GM21723 (cell line): ENCODE results near the gene GIPC1.
"Not testable (repeated sequence)": the region's sequence is repeated elsewhere in the genome, so short reads cannot be mapped to it uniquely, and the experiment has no call there.

ENCODE experiments used
- ATAC-seq: cut with Tn5 transposase; IDR thresholded peaks from one replicate; pipeline ENCODE4 v1.9.1; 2021; ENCODE audit warnings: mild to moderate bottlenecking, moderate library complexity; ENCODE audit not compliant: unreplicated experiment

The GIPC1 gene

GRCh38 chr19:14517840-14518505, 22.0 kb upstream of the GIPC1 start, which contains the start of gene DNAJB1:
Gene DNAJB1, minus strand, starts transcription at chr19:14518397. Its CDS starts 48 bp downstream, at chr19:14518349.
- peak; percentile 57 for ATAC-seq

GRCh38 chr19:14517446-14517839, 21.5 kb upstream of the GIPC1 start:
- ATAC-seq = no peak

DNA sequence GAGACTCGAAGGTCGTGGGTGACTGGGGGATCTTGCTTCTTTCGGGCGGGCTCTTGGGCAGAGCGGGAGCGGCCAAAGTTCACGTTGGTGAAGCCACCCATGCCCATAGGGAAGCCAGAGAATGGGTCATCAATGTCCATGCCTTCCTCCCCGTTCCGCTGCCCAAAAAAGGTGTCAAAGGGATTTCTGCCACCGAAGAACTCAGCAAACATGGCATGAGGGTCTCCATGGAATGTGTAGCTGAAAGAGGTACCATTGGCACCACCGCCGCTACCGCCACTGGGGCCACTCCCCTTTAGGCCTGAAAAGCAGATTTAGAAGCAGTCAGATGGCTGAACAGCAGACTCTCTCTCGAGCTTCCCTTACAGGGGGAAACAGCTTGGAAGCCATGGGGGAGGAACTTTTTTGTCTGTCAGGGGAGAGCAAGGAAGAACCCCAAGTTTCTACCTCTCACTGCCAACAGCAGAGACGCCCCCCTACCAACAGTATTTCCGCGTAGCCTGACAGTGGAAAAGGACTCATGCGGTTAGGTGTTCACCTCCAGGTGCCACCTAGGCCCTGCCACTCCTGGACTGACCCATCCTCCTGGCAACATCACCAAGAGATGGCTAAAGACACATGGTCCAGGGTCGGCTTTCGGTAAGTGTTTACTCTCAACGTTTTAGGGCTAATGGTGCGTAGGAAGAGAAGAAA, 21.0 kb upstream of the GIPC1 start:
- no peak for ATAC-seq

DNA sequence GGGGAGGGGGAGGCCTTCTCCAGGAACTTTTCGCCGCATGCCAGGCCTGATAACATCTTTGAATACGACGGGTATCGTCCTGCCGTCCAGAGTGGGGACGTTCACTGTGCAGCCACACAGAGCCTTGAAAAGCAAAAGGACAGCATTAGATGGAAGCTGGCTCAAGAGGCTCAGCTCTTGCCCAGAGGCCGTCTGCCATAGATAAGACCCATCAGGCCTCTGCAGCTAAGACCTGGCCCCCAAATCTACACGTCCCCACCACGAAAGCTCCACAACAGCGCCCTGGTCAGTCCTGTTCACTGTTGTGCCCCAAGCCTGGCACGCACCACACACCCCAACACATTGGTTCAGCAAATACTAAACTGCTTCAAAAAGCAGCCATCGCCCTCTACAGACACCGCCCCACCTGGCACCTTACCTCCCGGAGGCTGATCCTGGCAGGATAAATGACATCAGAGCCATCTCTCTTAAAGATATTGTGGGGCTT, 20.2 kb upstream of the GIPC1 start:
- ATAC-seq = no peak

GRCh38 chr19:14515501-14516047, 19.6 kb upstream of the GIPC1 start:
- no peak for ATAC-seq

- no peak for ATAC-seq
Measured at GRCh38 chr19:14514215-14514863, 18.4 kb upstream of the GIPC1 start.

- no peak for ATAC-seq
Measured at GRCh38 chr19:14512406-14512961, 16.6 kb upstream of the GIPC1 start.

- ATAC-seq = no peak
Measured at GRCh38 chr19:14511229-14511593, 15.3 kb upstream of the GIPC1 start.

DNA sequence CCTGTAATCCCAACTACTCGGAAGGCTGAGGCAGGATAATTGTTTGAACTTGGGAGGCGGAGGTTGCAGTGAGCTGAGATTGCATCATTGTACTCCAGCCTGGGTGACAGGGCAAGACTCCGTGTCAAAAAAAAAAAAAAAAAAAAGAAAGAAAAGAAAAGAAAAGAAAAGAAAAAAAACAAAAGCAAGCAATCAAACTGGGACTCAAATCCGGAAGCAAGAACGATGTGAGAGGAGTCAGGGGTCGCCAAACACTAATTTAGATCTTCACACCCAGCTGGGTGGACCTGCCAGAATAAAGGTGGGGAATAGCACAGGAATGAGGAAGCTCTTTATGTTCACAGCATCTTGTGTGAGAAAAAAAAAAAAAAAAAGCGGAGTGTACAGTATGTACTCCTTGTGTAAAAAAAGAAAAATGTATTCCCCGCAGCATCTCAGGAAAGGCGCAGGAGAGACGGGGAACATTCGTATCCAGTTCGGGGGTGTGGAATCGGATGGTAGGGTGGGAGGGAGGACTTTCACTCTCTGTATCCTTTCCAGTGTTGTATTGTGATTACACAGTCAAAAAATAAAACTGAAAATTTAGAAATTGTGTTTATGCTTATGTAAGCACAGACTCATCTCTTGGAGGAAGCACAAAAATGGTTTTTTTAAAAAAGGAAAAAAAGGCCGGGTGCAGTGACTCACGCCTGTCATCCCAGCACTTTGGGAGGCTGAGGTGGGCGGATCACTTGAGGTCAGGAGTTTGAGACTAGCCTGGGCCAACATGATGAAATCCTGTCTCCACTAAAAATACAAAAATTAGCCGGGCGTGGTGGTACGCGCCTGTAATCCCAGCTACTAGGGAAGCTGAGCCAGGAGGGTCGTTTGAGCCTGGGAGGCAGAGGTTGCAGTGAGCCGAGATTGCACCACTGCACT, 14.6 kb upstream of the GIPC1 start:
- no peak for ATAC-seq

DNA sequence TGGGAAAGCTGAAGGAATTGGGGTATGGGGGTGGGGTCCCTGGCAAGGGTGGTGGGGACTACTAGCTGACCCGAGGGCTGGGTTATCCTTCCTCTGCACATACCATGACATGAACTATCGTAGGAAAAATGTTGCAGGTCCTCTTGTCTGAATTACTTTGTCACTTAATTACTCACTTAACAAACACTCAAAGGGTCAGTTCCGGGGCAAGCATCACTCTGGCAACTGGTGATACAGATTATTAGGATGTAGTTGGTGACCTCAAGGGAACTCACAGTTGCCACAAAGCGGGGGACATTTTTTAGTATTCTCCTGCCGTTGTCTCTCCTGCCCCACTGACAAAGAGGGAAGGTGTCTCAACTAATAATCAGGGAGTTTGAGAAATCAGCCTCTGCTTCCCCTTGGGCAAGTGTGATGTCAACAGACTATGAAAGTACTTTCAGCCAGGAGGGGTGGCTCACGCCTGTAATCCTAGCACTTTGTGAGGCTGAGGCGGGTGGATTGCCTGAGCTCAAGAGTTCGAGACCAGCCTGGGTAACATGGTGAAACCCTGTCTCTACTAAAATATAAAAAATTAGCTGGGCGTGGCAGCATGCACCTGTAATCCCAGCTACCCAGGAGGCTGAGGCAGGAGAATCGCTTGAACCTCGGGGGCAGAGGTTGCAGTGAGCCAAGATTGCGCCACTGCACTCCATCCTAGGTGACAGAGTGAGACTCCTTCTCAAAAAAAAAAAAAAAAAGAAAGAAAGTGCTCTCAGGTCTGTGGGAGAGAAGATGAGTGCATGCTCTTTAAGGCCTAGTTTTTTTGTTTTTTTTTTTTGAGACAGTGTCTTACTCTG, 12.0 kb upstream of the GIPC1 start:
- ATAC-seq = no peak

- no peak for ATAC-seq
Measured at GRCh38 chr19:14505488-14506239, 9.7 kb upstream of the GIPC1 start.

DNA sequence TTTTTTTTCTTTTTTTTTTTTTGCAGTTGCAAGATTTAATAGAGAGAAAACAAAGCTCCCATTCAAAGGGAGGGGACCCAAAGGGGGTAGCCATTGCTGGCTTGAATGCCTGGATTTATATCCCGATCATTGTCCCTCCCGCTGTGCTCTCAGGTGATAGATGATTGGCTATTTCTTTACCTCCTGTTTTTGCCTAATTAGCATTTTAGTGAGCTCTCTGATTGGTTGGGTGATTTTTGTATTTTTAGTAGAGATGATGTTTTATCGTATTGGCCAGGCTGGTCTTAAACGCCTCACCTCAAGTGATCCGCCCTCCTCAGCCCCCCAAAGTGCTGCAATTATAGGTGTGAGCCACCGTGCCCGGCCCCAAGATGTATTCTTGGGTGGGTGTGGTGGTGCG, 8.6 kb upstream of the GIPC1 start:
- not testable (repeated sequence) for ATAC-seq

GRCh38 chr19:14503285-14503684, 7.4 kb upstream of the GIPC1 start:
- ATAC-seq = no peak

- ATAC-seq = no peak
Measured at GRCh38 chr19:14502334-14503092, 6.6 kb upstream of the GIPC1 start.

DNA sequence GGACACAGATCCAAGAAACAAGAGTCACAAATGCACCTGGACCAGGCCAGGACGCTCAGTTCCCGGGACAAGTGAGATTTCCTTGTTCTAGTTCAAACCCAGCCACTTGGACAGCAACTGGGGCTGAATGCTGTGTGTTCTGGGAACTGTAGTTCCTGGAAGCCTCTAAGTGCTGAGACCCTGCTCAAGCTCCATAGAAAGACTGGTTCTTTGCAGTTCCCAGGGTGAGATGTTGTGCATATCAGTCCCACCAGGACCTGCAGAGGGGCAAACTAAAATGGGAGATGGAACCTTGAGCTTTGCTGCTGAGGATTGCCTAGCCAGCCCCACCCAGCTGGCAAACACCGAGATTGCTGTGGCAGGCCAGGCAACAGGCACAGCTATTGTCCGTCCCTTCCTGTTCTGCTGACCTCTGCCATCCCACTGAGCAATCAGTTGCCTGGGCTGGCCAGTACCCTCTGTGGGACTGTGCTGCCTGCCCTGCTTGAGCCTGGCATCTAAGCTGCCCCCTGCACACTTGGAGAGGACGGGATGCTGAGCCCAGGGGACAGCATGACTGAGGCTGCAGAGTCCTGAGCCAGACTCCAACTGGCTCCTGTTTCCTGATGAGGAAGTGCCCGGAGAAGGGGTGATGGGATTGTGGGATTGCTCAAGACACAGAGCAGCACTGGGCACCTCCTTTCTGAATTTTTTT, 1.4 kb upstream of the GIPC1 start:
- ATAC-seq = no peak

GRCh38 chr19:14496834-14497227, 904 bp upstream of the GIPC1 start:
- ATAC-seq = no peak

DNA sequence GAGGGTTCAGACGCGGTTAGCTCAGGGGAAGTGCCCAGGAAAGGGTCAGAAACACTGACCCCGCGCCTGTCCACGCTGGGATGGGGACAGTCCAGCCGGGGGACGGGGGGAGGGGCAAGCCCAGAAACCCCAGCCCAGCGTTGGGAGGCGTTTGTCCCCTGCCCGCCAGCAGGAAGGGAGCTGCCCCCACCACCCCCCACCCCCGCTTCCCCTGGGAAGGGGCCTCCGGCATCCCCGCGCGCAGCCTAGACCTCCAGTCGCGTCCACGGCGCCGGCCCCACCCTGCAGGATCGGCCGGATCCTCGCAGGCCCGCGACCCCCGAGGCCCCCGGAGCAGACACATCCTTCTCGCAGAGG, 277 bp downstream of the GIPC1 start:
- ATAC-seq = no peak
